ENCODE measurements around the gene MBTPS1. TPM values are rescaled to one million over a fixed set of nuclear protein-coding genes. Genes with fewer than 3 reads are reported as not detected.

Gene MBTPS1
- total RNA-seq, 1 donor from 2014 or later, result 63.4 TPM

DNA sequence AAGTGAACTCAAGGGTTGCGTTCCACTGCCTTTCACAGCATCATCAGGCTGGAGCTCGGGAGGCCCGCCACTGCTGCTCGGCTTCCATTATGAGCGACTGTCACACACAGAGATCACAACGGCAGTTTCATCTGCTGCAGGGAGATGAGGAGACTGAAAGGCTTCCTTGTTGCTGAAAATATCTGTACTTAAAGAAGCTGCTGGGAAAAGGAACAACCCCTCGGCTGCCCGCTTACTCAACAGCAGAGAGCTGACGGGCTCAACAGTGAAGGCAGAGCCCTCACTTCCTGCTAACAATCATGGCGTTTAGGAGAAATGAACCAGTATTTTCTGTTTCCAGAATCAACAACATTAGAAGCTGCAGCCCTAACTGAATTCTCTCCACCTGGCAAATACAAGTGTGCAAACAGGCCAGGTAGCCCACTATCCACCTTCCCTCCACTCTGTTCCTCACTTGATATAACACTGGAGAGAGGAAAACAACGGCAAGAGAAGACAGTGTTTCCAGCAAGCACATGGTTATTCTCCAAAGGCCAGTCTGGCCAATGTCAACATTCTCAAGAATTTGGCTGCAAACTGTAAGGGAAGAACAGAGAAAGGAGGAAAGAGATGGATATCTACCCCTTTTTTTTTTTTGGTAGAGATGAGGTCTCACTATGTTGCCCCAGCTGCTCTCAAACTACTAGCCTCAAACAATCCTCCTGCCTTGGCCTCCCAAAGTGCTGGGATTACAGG, 33.7 kb downstream of the MBTPS1 start:
- no peak for DNase-seq (ENCODE audit: low read depth)
- Histone ChIP-seq H3K36me3 (ENCODE audit: control insufficient read depth, insufficient read depth, low read length) (peaks cover 21% of the 10 kb centered on the region), H3K27me3 (ENCODE audit: control insufficient read depth, insufficient read depth, low read length) (no peaks in the 10 kb centered on the region), H3K4me3 (ENCODE audit: low read depth, low read length) (no peak overlapping the region)
- TF ChIP-seq, protein P1, sequence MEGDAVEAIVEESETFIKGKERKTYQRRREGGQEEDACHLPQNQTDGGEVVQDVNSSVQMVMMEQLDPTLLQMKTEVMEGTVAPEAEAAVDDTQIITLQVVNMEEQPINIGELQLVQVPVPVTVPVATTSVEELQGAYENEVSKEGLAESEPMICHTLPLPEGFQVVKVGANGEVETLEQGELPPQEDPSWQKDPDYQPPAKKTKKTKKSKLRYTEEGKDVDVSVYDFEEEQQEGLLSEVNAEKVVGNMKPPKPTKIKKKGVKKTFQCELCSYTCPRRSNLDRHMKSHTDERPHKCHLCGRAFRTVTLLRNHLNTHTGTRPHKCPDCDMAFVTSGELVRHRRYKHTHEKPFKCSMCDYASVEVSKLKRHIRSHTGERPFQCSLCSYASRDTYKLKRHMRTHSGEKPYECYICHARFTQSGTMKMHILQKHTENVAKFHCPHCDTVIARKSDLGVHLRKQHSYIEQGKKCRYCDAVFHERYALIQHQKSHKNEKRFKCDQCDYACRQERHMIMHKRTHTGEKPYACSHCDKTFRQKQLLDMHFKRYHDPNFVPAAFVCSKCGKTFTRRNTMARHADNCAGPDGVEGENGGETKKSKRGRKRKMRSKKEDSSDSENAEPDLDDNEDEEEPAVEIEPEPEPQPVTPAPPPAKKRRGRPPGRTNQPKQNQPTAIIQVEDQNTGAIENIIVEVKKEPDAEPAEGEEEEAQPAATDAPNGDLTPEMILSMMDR (IDR thresholded peaks at IDR 0.05; ENCODE audit: insufficient read depth, low read length, severe bottlenecking), result no peak
- no peak for FAIRE-seq

DNA sequence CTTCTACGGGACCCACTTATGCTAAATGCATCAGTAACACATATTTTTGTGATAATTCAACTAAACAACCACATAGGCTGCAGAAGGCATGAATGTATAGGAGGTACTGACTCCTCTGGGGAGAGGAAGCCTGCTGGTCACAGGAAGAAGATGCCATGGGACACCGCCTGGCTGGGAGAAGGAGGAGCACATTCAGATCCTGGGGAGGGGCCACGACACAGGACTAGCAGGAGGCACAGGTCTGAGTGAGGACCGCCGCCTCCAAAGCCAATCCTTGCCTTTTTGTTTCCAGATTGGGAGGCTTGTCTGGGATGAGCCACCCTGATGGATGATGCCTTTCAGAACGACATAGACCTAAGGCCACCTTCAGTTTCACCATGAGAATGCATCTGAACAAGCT, 34.6 kb downstream of the MBTPS1 start:
- DNase-seq (ENCODE audit: low read depth), result no peak
- no peak for FAIRE-seq
- H3K4me3 ChIP-seq (ENCODE audit: low read depth, low read length), result no peak overlapping the region
- TF ChIP-seq, protein P1 (IDR thresholded peaks at IDR 0.05; ENCODE audit: insufficient read depth, low read length, severe bottlenecking), result no peak
- no peaks in the 10 kb centered on the region for H3K27me3 ChIP-seq (ENCODE audit: control insufficient read depth, insufficient read depth, low read length)
- peaks cover 21% of the 10 kb centered on the region for H3K36me3 ChIP-seq (ENCODE audit: control insufficient read depth, insufficient read depth, low read length)

DNA sequence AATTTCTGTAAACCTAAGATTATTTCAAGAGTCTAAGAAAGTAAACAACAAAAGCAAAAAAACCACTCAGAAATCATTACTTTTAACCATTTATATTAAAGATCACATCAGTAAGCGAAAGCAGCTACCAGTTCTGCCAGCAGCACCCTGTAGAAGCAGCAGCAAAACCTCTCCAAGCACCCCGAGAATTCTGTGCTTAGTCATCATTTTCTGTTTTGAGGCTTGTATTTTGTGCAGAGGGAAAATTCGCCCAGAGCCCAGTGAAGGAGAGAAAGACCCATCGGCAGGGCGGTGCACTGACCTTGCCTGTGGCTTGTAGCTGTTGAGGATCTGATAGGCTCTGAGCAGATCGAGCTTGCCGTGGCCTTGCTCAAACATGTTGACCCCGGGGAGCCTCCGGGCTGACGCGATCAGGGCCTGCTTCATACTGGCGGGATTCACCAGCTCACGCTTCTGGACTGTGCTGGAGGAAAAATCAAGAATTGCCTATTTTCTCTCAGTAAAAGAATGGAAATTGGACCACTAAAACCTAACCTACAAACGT, 35.2 kb downstream of the MBTPS1 start:
- FAIRE-seq (no peak), DNase-seq (ENCODE audit: low read depth) (no peak)
- Histone ChIP-seq H3K4me3 (ENCODE audit: low read depth, low read length) (no peak overlapping the region), H3K36me3 (ENCODE audit: control insufficient read depth, insufficient read depth, low read length) (peaks cover 18% of the 10 kb centered on the region), H3K27me3 (ENCODE audit: control insufficient read depth, insufficient read depth, low read length) (no peaks in the 10 kb centered on the region)
- TF ChIP-seq, protein P1 (IDR thresholded peaks at IDR 0.05; ENCODE audit: insufficient read depth, low read length, severe bottlenecking), result no peak

DNA sequence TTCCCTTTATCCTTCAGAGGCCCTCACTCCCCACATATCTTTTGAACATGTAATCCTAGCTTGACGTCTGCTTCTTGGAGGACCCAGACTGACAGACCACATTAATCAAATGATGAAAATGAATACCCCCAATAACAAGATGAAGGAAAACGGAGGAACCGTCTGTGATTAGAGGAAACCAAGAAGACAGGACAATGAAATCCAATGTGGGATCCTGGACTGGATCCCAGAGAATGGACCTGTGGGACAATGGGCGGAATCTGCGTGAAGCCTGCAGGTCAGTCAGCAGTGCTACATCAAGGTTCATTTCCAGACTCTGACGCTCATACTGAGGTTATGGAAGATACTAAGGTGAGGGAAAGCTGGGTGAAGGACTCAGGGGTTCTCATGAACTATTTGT, 35.9 kb downstream of the MBTPS1 start:
- FAIRE-seq, result no peak
- Histone ChIP-seq H3K36me3 (ENCODE audit: control insufficient read depth, insufficient read depth, low read length) (peaks cover 15% of the 10 kb centered on the region), H3K4me3 (ENCODE audit: low read depth, low read length) (no peak overlapping the region), H3K27me3 (ENCODE audit: control insufficient read depth, insufficient read depth, low read length) (no peaks in the 10 kb centered on the region)
- no peak for DNase-seq (ENCODE audit: low read depth)
- TF ChIP-seq, protein P1 (IDR thresholded peaks at IDR 0.05; ENCODE audit: insufficient read depth, low read length, severe bottlenecking), result no peak

DNA sequence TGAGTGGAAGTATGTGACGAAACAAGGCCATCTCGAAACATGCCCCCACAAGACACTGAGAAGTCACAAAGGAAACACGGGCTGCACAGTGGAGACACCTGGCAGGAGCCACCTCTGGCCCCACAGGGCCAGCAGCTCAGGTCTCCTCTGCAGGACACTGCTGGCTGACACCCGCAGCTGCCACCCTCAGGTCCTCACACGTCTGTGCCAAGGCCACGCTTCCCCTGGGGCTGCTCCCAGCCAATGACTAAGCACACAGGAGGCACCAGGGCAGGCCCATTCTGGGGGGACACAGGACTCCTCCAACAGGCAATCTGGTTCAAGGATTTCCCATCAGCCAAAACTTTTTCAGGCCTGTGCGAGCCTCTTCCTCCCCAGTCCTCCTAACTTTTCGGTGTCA, 36.4 kb downstream of the MBTPS1 start:
- TF ChIP-seq, protein P1 (IDR thresholded peaks at IDR 0.05; ENCODE audit: insufficient read depth, low read length, severe bottlenecking), result no peak
- Histone ChIP-seq H3K27me3 (ENCODE audit: control insufficient read depth, insufficient read depth, low read length) (no peaks in the 10 kb centered on the region), H3K4me3 (ENCODE audit: low read depth, low read length) (no peak overlapping the region), H3K36me3 (ENCODE audit: control insufficient read depth, insufficient read depth, low read length) (peaks cover 15% of the 10 kb centered on the region)
- FAIRE-seq (no peak), DNase-seq (ENCODE audit: low read depth) (peak; percentile 44)

All from bronchial epithelial cell (primary cell).